Measurements from ENCODE around the gene PDGFRB. TPM values are rescaled to one million over a fixed set of nuclear protein-coding genes. Genes with fewer than 3 reads are reported as not detected.

The PDGFRB gene
- total and polyA plus RNA-seq, 7 donors, result 14.6 to 56.0 (median 34.0) TPM

DNA sequence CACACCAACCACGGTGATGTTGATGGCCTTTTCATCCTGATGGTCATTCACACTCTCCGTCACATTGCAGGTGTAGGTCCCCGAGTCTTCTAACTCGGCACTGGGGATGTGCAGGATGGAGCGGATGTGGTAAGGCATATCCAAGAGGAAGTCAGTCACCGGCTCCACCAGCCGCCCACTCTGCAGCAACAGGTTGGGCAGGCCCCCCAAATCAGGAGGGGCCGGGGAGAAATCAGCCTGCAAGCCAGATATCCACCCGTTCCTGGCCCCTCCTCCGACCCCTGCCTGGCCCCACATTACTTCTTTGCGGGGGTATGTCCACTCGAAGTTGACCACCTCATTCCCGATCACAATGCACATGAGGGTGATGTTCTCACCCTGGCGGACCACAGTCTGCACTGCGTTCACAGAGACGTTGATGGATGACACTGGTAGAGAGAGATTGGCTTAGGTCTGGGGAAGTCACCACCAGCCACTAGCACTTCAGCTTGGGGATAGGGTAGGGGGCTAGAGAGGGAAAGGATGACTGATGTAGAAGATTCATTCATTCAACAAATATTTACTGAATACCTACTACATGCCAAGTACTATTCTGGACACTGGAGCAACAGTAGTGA, 22.0 kb downstream of the PDGFRB start:
- intact Hi-C loops (cut with DNase I), result no loop called here
- no peak for ATAC-seq

DNA sequence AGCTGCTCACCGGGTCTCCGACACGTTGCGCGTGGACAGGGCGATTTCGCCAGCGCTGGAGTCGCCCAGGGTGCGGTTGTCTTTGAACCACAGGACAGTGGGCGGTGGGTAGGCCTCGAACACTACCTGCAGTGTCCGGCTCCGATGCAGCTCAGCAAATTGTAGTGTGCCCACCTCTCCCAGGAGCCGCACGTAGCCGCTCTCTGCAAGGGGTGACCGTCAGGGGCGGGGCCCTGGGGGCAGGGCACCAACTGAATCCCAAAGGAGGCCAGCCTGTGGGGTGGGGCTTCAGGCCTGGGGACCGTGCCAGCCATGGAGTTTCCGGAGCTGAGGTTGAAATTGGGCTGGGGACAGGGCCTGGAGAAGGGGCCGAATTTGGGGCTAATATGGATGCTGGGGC, 22.9 kb downstream of the PDGFRB start:
- WGBS, 3 donors, result 83 to 87% (median 87%) methylated on average over 22 of the region's 22 CpGs
- intact Hi-C loops (cut with DNase I), result loop anchor here in 1 of 2 donors (1.0 kb wide), 1 partner anchor 86 kb away; no protein-coding TSS in a partner anchor
- ATAC-seq, result no peak

More for the DNA sequence above, 22.0 kb downstream of the PDGFRB start:
- H3K36me3 ChIP-seq (ENCODE audit: insufficient read depth in 1 of 2, low read depth in 1 of 2), result peaks cover 0 to 7% of the 10 kb centered on the region in 2 donors
- no peaks in the 10 kb centered on the region for H3K27me3 ChIP-seq (ENCODE audit: insufficient read depth in 3 of 3, low read length in 2 of 3)
- no peaks in the 10 kb centered on the region for H3K4me1 ChIP-seq
- peak in 1 of 2 donors; percentile 6 for DNase-seq
- H3K9me3 ChIP-seq, result no peaks in the 10 kb centered on the region
- H3K27ac ChIP-seq, result no peak overlapping the region
- TF ChIP-seq, protein P1, sequence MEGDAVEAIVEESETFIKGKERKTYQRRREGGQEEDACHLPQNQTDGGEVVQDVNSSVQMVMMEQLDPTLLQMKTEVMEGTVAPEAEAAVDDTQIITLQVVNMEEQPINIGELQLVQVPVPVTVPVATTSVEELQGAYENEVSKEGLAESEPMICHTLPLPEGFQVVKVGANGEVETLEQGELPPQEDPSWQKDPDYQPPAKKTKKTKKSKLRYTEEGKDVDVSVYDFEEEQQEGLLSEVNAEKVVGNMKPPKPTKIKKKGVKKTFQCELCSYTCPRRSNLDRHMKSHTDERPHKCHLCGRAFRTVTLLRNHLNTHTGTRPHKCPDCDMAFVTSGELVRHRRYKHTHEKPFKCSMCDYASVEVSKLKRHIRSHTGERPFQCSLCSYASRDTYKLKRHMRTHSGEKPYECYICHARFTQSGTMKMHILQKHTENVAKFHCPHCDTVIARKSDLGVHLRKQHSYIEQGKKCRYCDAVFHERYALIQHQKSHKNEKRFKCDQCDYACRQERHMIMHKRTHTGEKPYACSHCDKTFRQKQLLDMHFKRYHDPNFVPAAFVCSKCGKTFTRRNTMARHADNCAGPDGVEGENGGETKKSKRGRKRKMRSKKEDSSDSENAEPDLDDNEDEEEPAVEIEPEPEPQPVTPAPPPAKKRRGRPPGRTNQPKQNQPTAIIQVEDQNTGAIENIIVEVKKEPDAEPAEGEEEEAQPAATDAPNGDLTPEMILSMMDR (IDR thresholded peaks at IDR 0.05), result no peak
- 77 to 83% (median 77%) methylated on average over 16 of the region's 16 CpGs for WGBS, 3 donors
- H3K4me3 ChIP-seq, result no peak overlapping the region

DNA sequence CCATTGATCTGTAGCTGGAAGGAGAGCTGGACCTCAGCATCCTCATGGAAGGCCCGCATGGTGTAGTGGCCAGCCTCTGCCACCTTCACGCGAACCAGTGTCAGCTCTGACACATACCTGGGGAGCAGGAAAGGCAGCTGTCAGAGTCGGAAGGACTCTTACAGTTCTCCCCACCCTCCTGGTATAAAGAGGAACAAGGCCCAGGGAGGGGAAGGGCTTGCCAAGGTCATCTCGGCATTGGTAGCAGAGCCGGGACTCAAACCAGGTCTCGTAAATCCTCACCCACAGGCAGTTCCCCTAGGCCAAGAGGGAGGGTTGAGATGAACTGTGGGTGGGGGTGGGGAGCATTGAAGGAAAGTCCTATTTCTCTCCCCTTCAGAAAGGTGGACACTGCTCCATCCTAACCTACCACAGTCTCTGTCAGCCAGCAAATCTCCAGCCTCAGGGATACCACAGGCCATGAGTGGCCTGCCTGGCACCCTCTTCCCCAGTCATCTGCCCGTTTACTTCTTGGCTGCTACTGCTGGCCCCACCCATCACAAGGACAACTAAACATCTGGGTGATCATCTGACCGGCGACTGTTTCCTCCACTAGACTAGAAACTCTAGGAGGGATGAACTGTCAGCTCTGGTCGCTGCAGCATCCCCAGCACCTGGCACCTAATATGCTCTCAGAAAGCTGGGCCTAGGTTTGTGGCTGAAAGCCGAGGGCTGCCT, 23.5 kb downstream of the PDGFRB start:
- TF ChIP-seq, protein P1 (IDR thresholded peaks at IDR 0.05), result no peak
- intact Hi-C loops (cut with DNase I), result loop anchor here in 1 of 2 donors (1.0 to 2.0 kb wide), 2 partner anchors 86 to 305 kb away; no protein-coding TSS in a partner anchor
- ATAC-seq (peak in 1 of 4 donors; percentile 21), DNase-seq (no peak)
- Histone ChIP-seq H3K4me1 (no peaks in the 10 kb centered on the region), H3K27ac (no peak overlapping the region), H3K27me3 (ENCODE audit: insufficient read depth in 3 of 3, low read length in 2 of 3) (no peaks in the 10 kb centered on the region), H3K9me3 (no peaks in the 10 kb centered on the region), H3K4me3 (no peak overlapping the region), H3K36me3 (ENCODE audit: insufficient read depth in 1 of 2, low read depth in 1 of 2) (peaks cover 0 to 7% of the 10 kb centered on the region in 2 donors)
- WGBS, 3 donors, result 52 to 68% (median 56%) methylated on average over 12 of the region's 12 CpGs

More for the DNA sequence above, 22.9 kb downstream of the PDGFRB start:
- no peak overlapping the region for H3K4me3 ChIP-seq
- H3K36me3 ChIP-seq (ENCODE audit: insufficient read depth in 1 of 2, low read depth in 1 of 2), result peaks cover 0 to 7% of the 10 kb centered on the region in 2 donors
- H3K27me3 ChIP-seq (ENCODE audit: insufficient read depth in 3 of 3, low read length in 2 of 3), result no peaks in the 10 kb centered on the region
- DNase-seq, result no peak
- no peaks in the 10 kb centered on the region for H3K4me1 ChIP-seq
- no peak overlapping the region for H3K27ac ChIP-seq
- H3K9me3 ChIP-seq, result no peaks in the 10 kb centered on the region
- TF ChIP-seq, protein P1 (IDR thresholded peaks at IDR 0.05), result no peak

DNA sequence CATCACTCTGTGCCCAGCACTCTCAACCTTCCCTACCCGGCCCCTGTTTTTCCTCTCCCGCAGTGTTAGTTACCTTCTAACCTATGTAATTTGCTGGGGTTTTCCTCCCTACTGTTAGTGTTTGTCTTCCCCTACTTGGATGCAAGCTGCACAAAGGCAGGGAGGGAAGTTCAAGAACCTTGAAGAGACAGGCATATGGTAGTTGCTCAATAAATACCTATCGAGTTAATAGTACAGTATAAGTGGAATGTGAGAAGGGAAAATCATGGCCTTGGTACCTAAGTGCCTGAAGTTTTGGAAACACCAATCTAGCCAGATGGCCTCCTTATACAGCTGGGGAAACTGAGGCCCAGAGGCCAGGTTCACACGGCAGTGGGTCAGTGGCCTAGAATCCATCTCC, 24.2 kb downstream of the PDGFRB start:
- no peaks in the 10 kb centered on the region for H3K4me1 ChIP-seq
- no peak overlapping the region for H3K4me3 ChIP-seq
- no peak for ATAC-seq
- H3K36me3 ChIP-seq (ENCODE audit: insufficient read depth in 1 of 2, low read depth in 1 of 2), result peaks cover 0 to 7% of the 10 kb centered on the region in 2 donors
- no peak overlapping the region for H3K27ac ChIP-seq
- intact Hi-C loops (cut with DNase I), result loop anchor here in 1 of 2 donors (2.0 kb wide), 1 partner anchor 305 kb away; no protein-coding TSS in a partner anchor
- 86 to 91% (median 90%) methylated on average over 4 of the region's 4 CpGs for WGBS, 3 donors
- H3K9me3 ChIP-seq, result no peaks in the 10 kb centered on the region
- TF ChIP-seq, protein P1 (IDR thresholded peaks at IDR 0.05), result no peak
- DNase-seq, result no peak
- no peaks in the 10 kb centered on the region for H3K27me3 ChIP-seq (ENCODE audit: insufficient read depth in 3 of 3, low read length in 2 of 3)
